Measurements from ENCODE around the gene WSB2. TPM values are rescaled to one million over a fixed set of nuclear protein-coding genes. Genes with fewer than 3 reads are reported as not detected.

The WSB2 gene
- total and polyA plus RNA-seq, 9 of the 15 experiments (the other 6 are each of a cell fraction or from before 2014, with no cell fraction given), result 31.4 to 77.6 (median 52.6) TPM

DNA sequence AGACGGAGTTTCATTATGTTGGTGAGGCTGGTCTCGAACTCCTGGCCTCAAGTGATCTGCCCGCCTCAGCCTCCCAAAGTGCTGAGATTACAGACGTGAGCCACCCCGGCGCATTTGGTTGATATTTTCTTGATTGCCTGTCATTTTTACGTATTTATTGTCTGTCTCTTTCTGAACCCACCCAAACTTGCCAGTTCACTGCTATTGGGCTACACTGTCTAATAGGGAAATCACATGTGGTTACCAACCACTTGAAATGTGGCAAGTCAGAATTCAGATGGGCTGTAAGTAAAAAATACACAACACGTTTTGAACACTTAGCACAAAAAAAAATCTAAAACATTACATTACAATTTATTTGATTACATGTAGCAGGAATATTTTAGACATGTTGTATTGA is 2.1 kb downstream of the WSB2 start (continued):
- TF ChIP-seq, protein P1, sequence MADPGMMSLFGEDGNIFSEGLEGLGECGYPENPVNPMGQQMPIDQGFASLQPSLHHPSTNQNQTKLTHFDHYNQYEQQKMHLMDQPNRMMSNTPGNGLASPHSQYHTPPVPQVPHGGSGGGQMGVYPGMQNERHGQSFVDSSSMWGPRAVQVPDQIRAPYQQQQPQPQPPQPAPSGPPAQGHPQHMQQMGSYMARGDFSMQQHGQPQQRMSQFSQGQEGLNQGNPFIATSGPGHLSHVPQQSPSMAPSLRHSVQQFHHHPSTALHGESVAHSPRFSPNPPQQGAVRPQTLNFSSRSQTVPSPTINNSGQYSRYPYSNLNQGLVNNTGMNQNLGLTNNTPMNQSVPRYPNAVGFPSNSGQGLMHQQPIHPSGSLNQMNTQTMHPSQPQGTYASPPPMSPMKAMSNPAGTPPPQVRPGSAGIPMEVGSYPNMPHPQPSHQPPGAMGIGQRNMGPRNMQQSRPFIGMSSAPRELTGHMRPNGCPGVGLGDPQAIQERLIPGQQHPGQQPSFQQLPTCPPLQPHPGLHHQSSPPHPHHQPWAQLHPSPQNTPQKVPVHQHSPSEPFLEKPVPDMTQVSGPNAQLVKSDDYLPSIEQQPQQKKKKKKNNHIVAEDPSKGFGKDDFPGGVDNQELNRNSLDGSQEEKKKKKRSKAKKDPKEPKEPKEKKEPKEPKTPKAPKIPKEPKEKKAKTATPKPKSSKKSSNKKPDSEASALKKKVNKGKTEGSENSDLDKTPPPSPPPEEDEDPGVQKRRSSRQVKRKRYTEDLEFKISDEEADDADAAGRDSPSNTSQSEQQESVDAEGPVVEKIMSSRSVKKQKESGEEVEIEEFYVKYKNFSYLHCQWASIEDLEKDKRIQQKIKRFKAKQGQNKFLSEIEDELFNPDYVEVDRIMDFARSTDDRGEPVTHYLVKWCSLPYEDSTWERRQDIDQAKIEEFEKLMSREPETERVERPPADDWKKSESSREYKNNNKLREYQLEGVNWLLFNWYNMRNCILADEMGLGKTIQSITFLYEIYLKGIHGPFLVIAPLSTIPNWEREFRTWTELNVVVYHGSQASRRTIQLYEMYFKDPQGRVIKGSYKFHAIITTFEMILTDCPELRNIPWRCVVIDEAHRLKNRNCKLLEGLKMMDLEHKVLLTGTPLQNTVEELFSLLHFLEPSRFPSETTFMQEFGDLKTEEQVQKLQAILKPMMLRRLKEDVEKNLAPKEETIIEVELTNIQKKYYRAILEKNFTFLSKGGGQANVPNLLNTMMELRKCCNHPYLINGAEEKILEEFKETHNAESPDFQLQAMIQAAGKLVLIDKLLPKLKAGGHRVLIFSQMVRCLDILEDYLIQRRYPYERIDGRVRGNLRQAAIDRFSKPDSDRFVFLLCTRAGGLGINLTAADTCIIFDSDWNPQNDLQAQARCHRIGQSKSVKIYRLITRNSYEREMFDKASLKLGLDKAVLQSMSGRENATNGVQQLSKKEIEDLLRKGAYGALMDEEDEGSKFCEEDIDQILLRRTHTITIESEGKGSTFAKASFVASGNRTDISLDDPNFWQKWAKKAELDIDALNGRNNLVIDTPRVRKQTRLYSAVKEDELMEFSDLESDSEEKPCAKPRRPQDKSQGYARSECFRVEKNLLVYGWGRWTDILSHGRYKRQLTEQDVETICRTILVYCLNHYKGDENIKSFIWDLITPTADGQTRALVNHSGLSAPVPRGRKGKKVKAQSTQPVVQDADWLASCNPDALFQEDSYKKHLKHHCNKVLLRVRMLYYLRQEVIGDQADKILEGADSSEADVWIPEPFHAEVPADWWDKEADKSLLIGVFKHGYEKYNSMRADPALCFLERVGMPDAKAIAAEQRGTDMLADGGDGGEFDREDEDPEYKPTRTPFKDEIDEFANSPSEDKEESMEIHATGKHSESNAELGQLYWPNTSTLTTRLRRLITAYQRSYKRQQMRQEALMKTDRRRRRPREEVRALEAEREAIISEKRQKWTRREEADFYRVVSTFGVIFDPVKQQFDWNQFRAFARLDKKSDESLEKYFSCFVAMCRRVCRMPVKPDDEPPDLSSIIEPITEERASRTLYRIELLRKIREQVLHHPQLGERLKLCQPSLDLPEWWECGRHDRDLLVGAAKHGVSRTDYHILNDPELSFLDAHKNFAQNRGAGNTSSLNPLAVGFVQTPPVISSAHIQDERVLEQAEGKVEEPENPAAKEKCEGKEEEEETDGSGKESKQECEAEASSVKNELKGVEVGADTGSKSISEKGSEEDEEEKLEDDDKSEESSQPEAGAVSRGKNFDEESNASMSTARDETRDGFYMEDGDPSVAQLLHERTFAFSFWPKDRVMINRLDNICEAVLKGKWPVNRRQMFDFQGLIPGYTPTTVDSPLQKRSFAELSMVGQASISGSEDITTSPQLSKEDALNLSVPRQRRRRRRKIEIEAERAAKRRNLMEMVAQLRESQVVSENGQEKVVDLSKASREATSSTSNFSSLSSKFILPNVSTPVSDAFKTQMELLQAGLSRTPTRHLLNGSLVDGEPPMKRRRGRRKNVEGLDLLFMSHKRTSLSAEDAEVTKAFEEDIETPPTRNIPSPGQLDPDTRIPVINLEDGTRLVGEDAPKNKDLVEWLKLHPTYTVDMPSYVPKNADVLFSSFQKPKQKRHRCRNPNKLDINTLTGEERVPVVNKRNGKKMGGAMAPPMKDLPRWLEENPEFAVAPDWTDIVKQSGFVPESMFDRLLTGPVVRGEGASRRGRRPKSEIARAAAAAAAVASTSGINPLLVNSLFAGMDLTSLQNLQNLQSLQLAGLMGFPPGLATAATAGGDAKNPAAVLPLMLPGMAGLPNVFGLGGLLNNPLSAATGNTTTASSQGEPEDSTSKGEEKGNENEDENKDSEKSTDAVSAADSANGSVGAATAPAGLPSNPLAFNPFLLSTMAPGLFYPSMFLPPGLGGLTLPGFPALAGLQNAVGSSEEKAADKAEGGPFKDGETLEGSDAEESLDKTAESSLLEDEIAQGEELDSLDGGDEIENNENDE (IDR thresholded peaks at IDR 0.05; ENCODE audit: low read depth, low read length), result no peak
- no peak for TF ChIP-seq ZBTB33 (CRISPR knock-in tag; IDR thresholded peaks at IDR 0.05)
- no peak for TF ChIP-seq NCOR1 (IDR thresholded peaks at IDR 0.05)

All from K562 (cell line).